ENCODE measurements around the gene TUG1.
A peak's percentile ranks its signal among the peaks of the same experiment; 100 is the strongest.

The TUG1 gene

GRCh38 chr22:30968924-30969531 is at the start of gene TUG1:
TSS of gene TUG1 (plus strand) at chr22:30969265.
- DNase-seq (ENCODE audit: low read depth in 3 of 3): peak; percentile 93 to 97 (median 95)

- no peak for DNase-seq (ENCODE audit: low read depth in 3 of 3)
These were observed 49.1 kb upstream of the TUG1 start for GRCh38 chr22:30919973-30920372.

GRCh38 chr22:30920407-30920806 is 48.7 kb upstream of the TUG1 start:
- peak; percentile 69 to 77 (median 72) for DNase-seq (ENCODE audit: low read depth in 3 of 3)

- no peak for DNase-seq (ENCODE audit: low read depth in 3 of 3)
These were observed 48.0 kb upstream of the TUG1 start for GRCh38 chr22:30921108-30921507.

- DNase-seq (ENCODE audit: low read depth in 3 of 3): peak; percentile 61 to 75 (median 66)
These were observed 46.9 kb upstream of the TUG1 start for GRCh38 chr22:30922151-30922611.

GRCh38 chr22:30923168-30923900 is 45.7 kb upstream of the TUG1 start:
- no peak for DNase-seq (ENCODE audit: low read depth in 3 of 3)

GRCh38 chr22:30925667-30926066 is 43.4 kb upstream of the TUG1 start:
- no peak for DNase-seq (ENCODE audit: low read depth in 3 of 3)

- DNase-seq (ENCODE audit: low read depth in 3 of 3): no peak
These were observed 42.4 kb upstream of the TUG1 start for GRCh38 chr22:30926706-30927105.

GRCh38 chr22:30927806-30928205 is 41.3 kb upstream of the TUG1 start:
- DNase-seq (ENCODE audit: low read depth in 3 of 3): no peak

- no peak for DNase-seq (ENCODE audit: low read depth in 3 of 3)
These were observed 40.7 kb upstream of the TUG1 start for GRCh38 chr22:30928401-30928800.

- DNase-seq (ENCODE audit: low read depth in 3 of 3): no peak
These were observed 38.8 kb upstream of the TUG1 start for GRCh38 chr22:30930228-30930627.

GRCh38 chr22:30931541-30932300 is 37.3 kb upstream of the TUG1 start:
- no peak for DNase-seq (ENCODE audit: low read depth in 3 of 3)

GRCh38 chr22:30932661-30933060 is 36.4 kb upstream of the TUG1 start:
- DNase-seq (ENCODE audit: low read depth in 3 of 3): no peak

- no peak for DNase-seq (ENCODE audit: low read depth in 3 of 3)
These were observed 35.6 kb upstream of the TUG1 start for GRCh38 chr22:30933457-30933856.

GRCh38 chr22:30934053-30934452 is 35.0 kb upstream of the TUG1 start:
- DNase-seq (ENCODE audit: low read depth in 3 of 3): no peak

GRCh38 chr22:30940685-30941362 is 28.2 kb upstream of the TUG1 start:
- peak in 2 of 3 experiments; percentile 21 to 28 for DNase-seq (ENCODE audit: low read depth in 3 of 3)

GRCh38 chr22:30941363-30941740 is 27.7 kb upstream of the TUG1 start:
- DNase-seq (ENCODE audit: low read depth in 3 of 3): no peak

GRCh38 chr22:30943368-30943767 is 25.7 kb upstream of the TUG1 start:
- DNase-seq (ENCODE audit: low read depth in 3 of 3): no peak

- DNase-seq (ENCODE audit: low read depth in 3 of 3): no peak
These were observed 24.1 kb upstream of the TUG1 start for GRCh38 chr22:30944986-30945385.

- no peak for DNase-seq (ENCODE audit: low read depth in 3 of 3)
These were observed 23.4 kb upstream of the TUG1 start for GRCh38 chr22:30945653-30946052.

GRCh38 chr22:30946354-30946753 is 22.7 kb upstream of the TUG1 start:
- DNase-seq (ENCODE audit: low read depth in 3 of 3): no peak

GRCh38 chr22:30947173-30947815 is 21.8 kb upstream of the TUG1 start:
- DNase-seq (ENCODE audit: low read depth in 3 of 3): no peak

Data from stimulated activated CD4-positive, alpha-beta T cell treated with anti-CD3 and anti-CD28 coated beads, TNF-alpha, amount 100 ng/mL, for 4 hours (primary cell).